H9 (cell line): ENCODE data around the gene APBB2. TPM values are rescaled to one million over a fixed set of nuclear protein-coding genes. Genes with fewer than 3 reads are reported as not detected.
A peak's percentile ranks its signal among the peaks of the same experiment; 100 is the strongest.

Experiments used
- DNase-seq: peaks from one replicate; pipeline ENCODE4 v3.0.0-alpha.2; 2017
- H2AFZ ChIP-seq: one replicate; pipeline ENCODE4 v1.6.1; 2013; ENCODE audit warnings: mild to moderate bottlenecking, low read length, control low read depth, moderate library complexity
- H2AK5ac ChIP-seq: 2 replicates; pipeline ENCODE4 v1.6.1; 2013; ENCODE audit warnings: low read length, control low read depth, mixed read lengths; ENCODE audit not compliant: insufficient read length
- H2BK120ac ChIP-seq: one replicate; pipeline ENCODE4 v1.6.1; 2013; ENCODE audit warnings: low read depth, mild to moderate bottlenecking, low read length, control low read depth, inconsistent platforms; ENCODE audit not compliant: poor library complexity, severe bottlenecking
- H2BK12ac ChIP-seq: 2 replicates; pipeline ENCODE4 v1.6.1; 2013; ENCODE audit warnings: low read length, control low read depth, mixed read lengths, low read depth; ENCODE audit not compliant: insufficient read length
- H2BK15ac ChIP-seq: 2 replicates; pipeline ENCODE4 v1.6.1; 2013; ENCODE audit warnings: low read depth, low read length, control low read depth
- H2BK20ac ChIP-seq: one replicate; pipeline ENCODE4 v1.6.1; 2013; ENCODE audit warnings: low read depth, mild to moderate bottlenecking, low read length, control low read depth, inconsistent platforms; ENCODE audit not compliant: poor library complexity, severe bottlenecking
- H2BK5ac ChIP-seq: 2 replicates; pipeline ENCODE4 v1.6.1; 2013; ENCODE audit warnings: low read length, control low read depth, mixed read lengths; ENCODE audit not compliant: insufficient read length
- H3K14ac ChIP-seq: 2 replicates; pipeline ENCODE4 v1.6.1; 2013; ENCODE audit warnings: low read length, control low read depth; ENCODE audit not compliant: insufficient read depth
- H3K18ac ChIP-seq: 2 replicates; pipeline ENCODE4 v1.6.1; 2013; ENCODE audit warnings: low read depth, mild to moderate bottlenecking, mixed read lengths, low read length, control low read depth; ENCODE audit not compliant: insufficient read length
- H3K23ac ChIP-seq: 2 replicates; pipeline ENCODE4 v1.6.1; 2013; ENCODE audit warnings: low read length, control low read depth, mixed read lengths, low read depth; ENCODE audit not compliant: insufficient read length
- H3K23me2 ChIP-seq: 2 replicates; pipeline ENCODE4 v1.6.1; 2013; ENCODE audit warnings: low read depth, mild to moderate bottlenecking, mixed read lengths, low read length, control low read depth; ENCODE audit not compliant: insufficient read length, poor library complexity, severe bottlenecking
- H3K27ac ChIP-seq: 2 replicates; pipeline ENCODE4 v1.5.1; 2013; ENCODE audit warnings: low read length, control low read depth, mixed read lengths, low read depth; ENCODE audit not compliant: insufficient read length
- H3K27me3 ChIP-seq: 2 replicates; pipeline ENCODE4 v1.6.1; 2013; ENCODE audit warnings: low read length, control low read depth, inconsistent platforms; ENCODE audit not compliant: insufficient read depth
- H3K4ac ChIP-seq: 2 replicates; pipeline ENCODE4 v1.6.1; 2013; ENCODE audit warnings: low read depth, mild to moderate bottlenecking, control low read depth, inconsistent platforms, low read length, moderate library complexity
- H3K4me1 ChIP-seq: 2 replicates; pipeline ENCODE4 v1.6.1; 2013; ENCODE audit warnings: low read length, control low read depth, inconsistent platforms; ENCODE audit not compliant: insufficient read depth
- H3K4me2 ChIP-seq: 2 replicates; pipeline ENCODE4 v1.6.1; 2013; ENCODE audit warnings: low read length, control low read depth, mixed read lengths; ENCODE audit not compliant: insufficient read length, insufficient read depth
- H3K56ac ChIP-seq: 2 replicates; pipeline ENCODE4 v1.6.1; 2013; ENCODE audit warnings: low read depth, mild to moderate bottlenecking, mixed read lengths, low read length, control low read depth; ENCODE audit not compliant: insufficient read length
- H3K79me1 ChIP-seq: 2 replicates; pipeline ENCODE4 v1.6.1; 2013; ENCODE audit warnings: low read depth, mild to moderate bottlenecking, moderate library complexity, low read length, control low read depth, inconsistent platforms; ENCODE audit not compliant: insufficient read depth, poor library complexity, severe bottlenecking
- H3K79me2 ChIP-seq: 2 replicates; pipeline ENCODE4 v1.6.1; 2013; ENCODE audit warnings: low read length, control low read depth, inconsistent platforms; ENCODE audit not compliant: insufficient read depth
- H3K9ac ChIP-seq: 2 replicates; pipeline ENCODE4 v1.6.1; 2013; ENCODE audit warnings: low read length, control low read depth, mixed read lengths; ENCODE audit not compliant: insufficient read length; ENCODE audit errors: extremely low read depth
- H3K9me3 ChIP-seq: one replicate; pipeline ENCODE4 v1.6.1; 2013; ENCODE audit warnings: low read depth, low read length, inconsistent platforms; ENCODE audit not compliant: control insufficient read depth
- H3T11ph ChIP-seq: one replicate; pipeline ENCODE4 v1.6.1; 2013; ENCODE audit warnings: mild to moderate bottlenecking, low read length, control low read depth, inconsistent platforms
- H4K20me1 ChIP-seq: one replicate; pipeline ENCODE4 v1.6.1; 2013; ENCODE audit not compliant: control insufficient read depth, insufficient read length, insufficient read depth
- H4K5ac ChIP-seq: 2 replicates; pipeline ENCODE4 v1.6.1; 2013; ENCODE audit warnings: low read depth, mild to moderate bottlenecking, mixed read lengths, low read length, control low read depth; ENCODE audit not compliant: insufficient read length
- H4K8ac ChIP-seq: replicated peaks from 2 replicates; pipeline ENCODE4 v1.6.1; 2013; ENCODE audit warnings: low read length, control low read depth, mixed read lengths, low read depth; ENCODE audit not compliant: insufficient read length
- H4K91ac ChIP-seq: 2 replicates; pipeline ENCODE4 v1.6.1; 2013; ENCODE audit warnings: low read depth, mild to moderate bottlenecking, moderate library complexity, mixed read lengths, low read length, control low read depth; ENCODE audit not compliant: insufficient read length
- H3K27ac Mint-ChIP-seq, 3 experiments: 2 replicates in 2 of 3; 3 replicates in 1 of 3; pipeline ENCODE4 v1.8.0; 2020 to 2021; ENCODE audit warnings: mixed read lengths in 3 of 3, mild to moderate bottlenecking in 1 of 3, moderate library complexity in 1 of 3
- H3K27me3 Mint-ChIP-seq: 2 replicates; pipeline ENCODE4 v1.8.0; 2021; ENCODE audit warnings: low read depth, mild to moderate bottlenecking, moderate library complexity, mixed read lengths
- H3K36me3 Mint-ChIP-seq, 3 experiments: 2 replicates in 2 of 3; 3 replicates in 1 of 3; pipeline ENCODE4 v1.8.0; 2020 to 2021; ENCODE audit warnings: low read depth in 3 of 3, mixed read lengths in 3 of 3; ENCODE audit not compliant: insufficient read depth in 1 of 3
- H3K4me1 Mint-ChIP-seq, 2 experiments: 2 replicates each; pipeline ENCODE4 v1.8.0; 2020; ENCODE audit warnings: mixed read lengths in 2 of 2
- H3K4me3 Mint-ChIP-seq, 2 experiments: 2 replicates in 1 of 2; 3 replicates in 1 of 2; pipeline ENCODE4 v1.8.0; 2020 to 2021; ENCODE audit warnings: mild to moderate bottlenecking in 2 of 2, mixed read lengths in 2 of 2, moderate library complexity in 1 of 2
- H3K9me3 Mint-ChIP-seq, 2 experiments: 2 replicates in 1 of 2; 3 replicates in 1 of 2; pipeline ENCODE4 v1.8.0; 2020; ENCODE audit warnings: mild to moderate bottlenecking in 2 of 2, mixed read lengths in 2 of 2, moderate library complexity in 1 of 2
- CTCF ChIP-seq: fragments of 200-600 bp; sonication (generic); conservative IDR thresholded peaks from 3 replicates; pipeline ENCODE4 v1.8.0; 2021; ENCODE audit warnings: antibody characterized with exemption, mild to moderate bottlenecking
- WGBS: extraction: QIAGEN DNeasy Blood & Tissue Kit; methylation state at CpG from one replicate; pipeline ENCODE4 v1.1.7; 2013; ENCODE audit warnings: missing lambda C conversion rate, low lambda C conversion rate, mixed read lengths; ENCODE audit not compliant: insufficient read length; ENCODE audit errors: extremely low coverage; 5-methylcytosine and 5-hydroxymethylcytosine counted together
- total RNA-seq: library from RNA; stranded (reverse); gene quantifications from 2 replicates; pipeline ENCODE4 v1.2.1, GENCODE V29; 2021

Gene APBB2
- total RNA-seq, 1 experiment from 2014 or later: 39.6 TPM

- H3K27me3 ChIP-seq: no peaks in the 10 kb centered on the region
- no peak overlapping the region for H4K91ac ChIP-seq
- H2BK20ac ChIP-seq: no peak overlapping the region
- Mint-ChIP-seq H3K4me3 (no peak overlapping the region), H3K9me3 (no peaks in the 10 kb centered on the region), H3K27me3 (no peaks in the 10 kb centered on the region), H3K27ac (peak overlapping the region; percentile 86 to 95 (median 90); a peak in 5 of 7 replicates), H3K36me3 (peaks cover 4 to 12% (median 7%) of the 10 kb centered on the region in 3 experiments; a peak in 4 of 7 replicates), H3K4me1 (peaks cover 21 to 24% of the 10 kb centered on the region in 2 experiments)
- no peak overlapping the region for H2BK5ac ChIP-seq
- no peak overlapping the region for H2BK15ac ChIP-seq
- H3K18ac ChIP-seq: no peak overlapping the region
- no peak overlapping the region for H3K4ac ChIP-seq
- no peak overlapping the region for H3K9ac ChIP-seq
- no peak overlapping the region for H2BK120ac ChIP-seq
- no peaks in the 10 kb centered on the region for H3K79me2 ChIP-seq
- WGBS: no CpG with 5 or more reads among the region's 5 CpGs
- H3K27ac ChIP-seq: no peak overlapping the region
- no peak overlapping the region for H4K5ac ChIP-seq
- no peak overlapping the region for H3K14ac ChIP-seq
- no peak overlapping the region for H4K8ac ChIP-seq
- H3K9me3 ChIP-seq: no peaks in the 10 kb centered on the region
- H3T11ph ChIP-seq: no peak overlapping the region
- no peak overlapping the region for H3K56ac ChIP-seq
- H2BK12ac ChIP-seq: no peak overlapping the region
- no peak overlapping the region for H2AK5ac ChIP-seq
- H3K23me2 ChIP-seq: no peaks in the 10 kb centered on the region
- H3K4me2 ChIP-seq: no peak overlapping the region
- H3K4me1 ChIP-seq: no peaks in the 10 kb centered on the region; the same call in 1 of the 2 replicates
- no peaks in the 10 kb centered on the region for H3K79me1 ChIP-seq
- no peak overlapping the region for H3K23ac ChIP-seq
- H4K20me1 ChIP-seq: no peaks in the 10 kb centered on the region
- TF ChIP-seq CTCF: no peak
- no peak for DNase-seq
- H2AFZ ChIP-seq: no peak overlapping the region
Measured at GRCh38 chr4:41146196-41146595, 68.1 kb downstream of the APBB2 start.
